Inferior parietal cortex (tissue), 1 donor: ENCODE measurements around the gene RNASE3.
A peak's percentile ranks its signal among the peaks of the same experiment; 100 is the strongest.
"Not testable (repeated sequence)": the region's sequence is repeated elsewhere in the genome, so short reads cannot be mapped to it uniquely, and the experiment has no call there.

ENCODE experiments used
- DNase-seq: peaks from one replicate; pipeline ENCODE4 v3.0.0-alpha.2; 2016; ENCODE audit errors: extremely low spot score

Gene RNASE3

DNA sequence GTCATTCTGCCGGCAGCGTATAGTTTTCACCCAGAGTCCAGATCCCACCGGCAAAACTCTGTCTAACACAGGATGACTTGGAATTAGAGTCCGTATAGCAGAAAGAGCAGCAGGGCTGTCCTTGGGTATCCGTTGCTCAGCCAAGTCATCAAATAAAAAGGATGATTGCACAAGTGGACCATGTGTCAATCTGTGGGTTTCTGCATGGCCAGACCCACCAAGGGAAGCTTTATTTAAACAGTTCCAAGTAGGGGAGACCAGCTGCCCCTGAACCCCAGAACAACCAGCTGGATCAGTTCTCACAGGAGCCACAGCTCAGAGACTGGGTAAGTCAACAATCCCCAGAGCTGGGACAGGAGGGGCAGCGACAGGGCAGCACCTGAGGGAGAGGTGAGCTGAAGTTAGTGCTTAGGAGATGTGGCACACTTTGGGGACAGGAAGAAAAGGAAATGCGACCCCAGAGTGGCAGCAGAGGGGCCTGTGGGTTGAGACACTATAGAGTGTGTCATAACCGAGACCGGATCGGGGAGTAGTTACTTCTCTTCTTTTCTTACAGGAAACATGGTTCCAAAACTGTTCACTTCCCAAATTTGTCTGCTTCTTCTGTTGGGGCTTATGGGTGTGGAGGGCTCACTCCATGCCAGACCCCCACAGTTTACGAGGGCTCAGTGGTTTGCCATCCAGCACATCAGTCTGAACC is at the start of gene RNASE3:
RNASE3 (plus strand) TSS at position 260 of the 700 bp plus-strand sequence; CDS start at position 562, 302 bp downstream.
- DNase-seq, result not testable (repeated sequence)

DNA sequence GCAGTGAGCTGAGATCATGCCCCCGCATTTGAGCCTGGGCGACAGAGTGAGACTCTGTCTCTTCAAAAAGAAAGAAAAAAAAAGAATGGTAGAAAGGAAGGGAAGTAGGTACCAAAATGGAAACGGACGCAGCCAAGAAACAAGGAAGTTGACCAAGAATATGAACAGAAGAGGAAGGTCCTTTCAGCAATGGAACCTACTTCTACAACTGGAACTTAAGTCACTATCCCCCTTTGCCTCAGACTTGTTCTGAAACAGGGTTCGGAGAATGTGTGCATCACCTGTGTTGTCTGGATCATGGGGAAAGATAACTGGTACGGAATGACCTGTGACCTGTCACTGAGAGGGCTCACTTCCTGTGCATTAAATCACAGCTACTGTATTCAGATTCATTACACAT is 44.6 kb upstream of the RNASE3 start:
- no peak for DNase-seq

DNA sequence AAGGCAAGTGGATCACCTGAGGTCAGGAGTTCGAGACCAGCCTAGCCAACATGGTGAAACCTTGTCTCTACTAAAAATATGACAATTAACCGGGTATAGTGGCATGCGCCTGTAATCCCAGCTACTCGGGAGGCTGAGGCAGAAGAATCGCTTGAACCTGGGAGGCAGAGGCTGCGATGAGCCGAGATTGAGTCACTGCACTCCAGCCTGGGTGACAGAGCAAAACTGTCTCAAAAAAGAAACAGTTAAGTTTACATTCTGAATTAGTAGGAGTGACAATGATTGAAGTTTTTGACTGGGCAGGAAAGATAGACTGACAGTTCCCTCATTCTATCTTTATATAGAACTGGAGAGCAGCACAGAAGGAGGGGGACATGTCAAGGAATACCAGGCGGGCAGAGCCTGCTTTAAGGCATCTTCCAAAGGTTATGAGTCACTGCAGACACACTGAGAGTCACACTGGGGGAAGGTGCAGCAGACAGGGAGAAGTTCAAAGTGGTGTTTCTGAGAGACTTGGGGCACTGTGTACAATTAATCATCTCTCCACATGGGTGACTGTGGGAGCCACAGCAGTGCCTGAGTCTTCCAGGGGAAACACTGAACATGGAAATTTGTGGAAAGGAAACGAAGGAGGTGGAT is 42.8 kb upstream of the RNASE3 start:
- DNase-seq, result no peak

DNA sequence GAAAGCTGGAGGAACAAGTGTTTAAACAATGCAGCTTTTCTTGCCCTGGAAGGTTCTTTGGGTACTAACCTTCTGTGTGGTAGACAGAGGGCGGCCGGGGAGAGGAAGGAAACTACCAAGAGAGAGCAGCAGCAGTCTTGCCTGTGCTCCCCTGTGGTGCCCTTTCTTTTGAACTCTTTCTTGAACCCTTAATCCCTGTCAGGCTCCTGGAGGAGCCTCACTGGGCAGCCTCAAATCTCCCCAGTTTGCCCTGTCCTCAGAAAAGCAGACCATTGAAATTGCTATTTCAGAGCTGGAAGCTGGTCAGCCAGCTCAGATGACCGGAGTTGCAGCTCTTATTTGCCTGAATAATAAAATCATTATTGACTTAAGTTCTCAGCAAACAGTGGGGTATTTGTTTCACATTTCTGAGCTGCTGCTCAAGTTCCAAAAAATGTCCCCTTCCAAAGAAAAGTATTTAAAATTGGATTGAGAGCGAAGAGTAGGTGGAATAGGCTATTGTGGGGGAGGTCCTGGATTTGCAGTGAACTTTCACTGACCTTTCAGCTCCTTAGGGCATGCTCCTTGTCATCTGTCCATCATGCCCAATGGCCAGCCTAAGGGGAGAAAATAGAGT is 42.1 kb upstream of the RNASE3 start:
- DNase-seq, result no peak

DNA sequence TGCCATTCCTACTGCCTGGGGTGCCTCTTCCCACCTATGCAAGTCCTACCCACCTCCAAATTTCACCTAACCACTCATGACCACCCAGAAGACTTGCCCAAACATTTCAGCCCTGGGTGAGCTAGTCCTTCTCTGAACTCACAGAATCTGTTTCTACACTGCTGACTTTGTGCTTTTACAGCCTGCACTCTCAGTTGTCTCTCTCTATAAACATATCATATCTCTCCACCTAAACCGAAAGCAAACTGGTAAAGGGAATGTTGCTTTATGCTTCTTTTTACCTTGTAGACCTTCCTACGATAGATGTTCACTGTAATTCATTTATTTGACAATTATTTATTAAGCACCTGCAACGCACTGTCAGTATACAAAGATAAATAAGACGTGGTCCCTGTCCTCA is 38.1 kb upstream of the RNASE3 start:
- DNase-seq, result no peak

DNA sequence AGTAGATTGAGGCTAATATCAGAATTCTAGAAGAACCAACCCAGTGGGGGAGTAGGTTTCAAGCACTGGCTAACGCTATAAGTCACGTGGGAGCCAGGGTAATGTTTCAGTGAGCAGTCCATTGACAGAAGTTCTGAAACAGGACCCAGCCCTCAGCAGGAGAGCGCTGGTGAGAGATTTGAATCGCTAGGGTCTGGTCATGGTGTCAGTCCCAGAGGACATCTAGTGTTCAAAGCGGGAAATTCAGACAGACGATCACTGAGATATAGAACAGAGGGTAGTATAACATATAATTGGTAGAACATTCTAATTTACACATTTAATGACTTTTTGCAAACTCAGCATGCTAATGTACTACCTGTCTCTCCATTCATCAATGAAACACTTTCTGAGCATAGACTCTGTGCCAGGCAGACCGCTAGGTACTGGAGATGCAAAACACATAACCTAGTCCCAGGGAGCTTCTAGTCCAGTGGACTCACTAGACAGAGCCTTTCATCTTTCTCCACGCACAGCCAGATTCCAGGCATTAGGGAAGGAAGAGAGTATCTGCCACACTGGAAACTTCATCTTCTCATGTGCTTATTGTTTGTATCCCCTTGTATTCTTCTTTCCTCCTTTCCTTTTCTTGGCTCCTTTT is 35.4 kb upstream of the RNASE3 start:
- peak; percentile 85 for DNase-seq

DNA sequence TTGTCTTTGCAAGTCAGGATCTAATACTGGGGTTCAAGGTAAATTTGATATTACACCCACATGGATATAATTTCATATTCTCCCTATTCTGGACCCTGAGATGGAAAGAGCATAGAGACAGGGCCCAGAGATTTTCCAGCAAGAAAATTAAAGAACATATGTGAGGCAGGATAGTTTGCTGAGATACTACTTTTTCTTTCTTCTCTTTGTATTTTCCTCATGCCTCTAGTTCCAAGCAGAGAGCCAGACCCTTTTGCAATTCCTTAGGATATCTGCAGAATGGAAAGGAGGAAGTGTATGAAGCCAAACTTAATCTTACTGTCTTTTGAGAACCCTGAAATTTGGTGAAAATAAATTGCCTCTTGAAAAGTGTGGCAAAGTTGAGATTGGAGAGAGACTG is 34.0 kb upstream of the RNASE3 start:
- no peak for DNase-seq

DNA sequence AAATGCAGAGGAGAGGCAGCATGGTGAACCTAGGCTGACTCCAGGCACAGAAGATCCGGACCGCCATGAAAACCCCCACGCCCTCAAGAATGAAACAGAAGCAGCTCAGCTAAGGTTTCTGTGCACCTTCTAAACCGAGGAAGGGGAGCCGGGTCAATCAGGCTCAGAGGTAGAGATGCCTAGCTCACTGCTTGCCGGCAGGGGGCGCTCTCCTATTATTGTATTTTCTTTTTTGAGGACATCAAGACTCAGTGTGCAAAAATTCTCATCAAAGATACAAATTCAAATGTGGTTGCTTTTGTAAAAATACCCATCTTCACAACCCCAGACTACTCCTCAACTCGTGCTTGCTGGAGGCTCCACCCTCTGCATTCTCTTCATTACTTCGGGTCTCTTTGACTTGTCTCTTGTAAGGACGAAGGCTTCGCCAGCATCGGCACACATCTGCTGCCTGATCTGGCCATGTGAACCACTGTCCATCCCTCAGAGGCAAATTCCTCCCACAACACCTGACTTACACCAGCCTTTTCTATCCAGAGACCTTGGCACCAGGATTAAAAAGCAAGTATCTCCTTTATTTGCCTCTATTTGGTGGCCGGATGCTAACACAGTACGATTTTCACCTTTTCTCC is 33.4 kb upstream of the RNASE3 start:
- DNase-seq, result peak; percentile 90

DNA sequence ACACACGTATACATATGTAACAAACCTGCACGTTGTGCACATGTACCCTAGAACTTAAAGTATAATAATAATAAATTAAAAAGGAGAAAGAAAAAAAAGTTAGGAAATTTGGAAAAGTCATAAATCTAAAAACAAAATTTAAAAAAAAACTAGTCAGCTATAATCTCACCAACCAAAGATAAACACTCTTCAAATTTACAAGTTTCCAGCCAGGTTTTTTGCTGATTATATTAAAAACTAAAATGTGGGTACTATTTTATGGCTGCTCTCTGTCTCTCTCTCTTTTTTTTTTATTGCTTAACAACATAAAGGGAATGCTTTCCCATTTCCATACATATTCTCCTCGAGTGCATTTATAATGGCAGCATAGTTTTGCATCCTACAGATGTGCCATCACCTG is 25.0 kb upstream of the RNASE3 start:
- DNase-seq, result no peak

DNA sequence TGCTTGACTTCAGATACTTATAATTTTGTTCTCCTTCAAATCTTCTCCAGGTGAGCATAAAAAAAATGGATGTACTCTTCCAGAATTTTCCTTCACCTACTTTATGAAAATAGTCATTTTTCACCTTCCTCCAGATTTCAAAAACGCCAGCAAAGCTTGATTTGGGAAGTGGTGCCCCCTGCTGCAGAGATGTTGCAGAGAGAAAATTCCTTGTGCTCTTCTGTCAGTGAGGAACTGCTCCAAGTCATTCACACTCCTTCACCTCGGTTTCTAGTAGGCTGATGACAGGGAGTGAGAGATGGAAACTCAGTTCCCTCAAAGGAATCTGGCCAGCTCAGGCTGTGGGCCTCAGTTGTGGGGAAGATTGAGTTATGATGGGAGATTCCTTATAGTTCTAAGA is 24.2 kb upstream of the RNASE3 start:
- DNase-seq, result peak; percentile 36

DNA sequence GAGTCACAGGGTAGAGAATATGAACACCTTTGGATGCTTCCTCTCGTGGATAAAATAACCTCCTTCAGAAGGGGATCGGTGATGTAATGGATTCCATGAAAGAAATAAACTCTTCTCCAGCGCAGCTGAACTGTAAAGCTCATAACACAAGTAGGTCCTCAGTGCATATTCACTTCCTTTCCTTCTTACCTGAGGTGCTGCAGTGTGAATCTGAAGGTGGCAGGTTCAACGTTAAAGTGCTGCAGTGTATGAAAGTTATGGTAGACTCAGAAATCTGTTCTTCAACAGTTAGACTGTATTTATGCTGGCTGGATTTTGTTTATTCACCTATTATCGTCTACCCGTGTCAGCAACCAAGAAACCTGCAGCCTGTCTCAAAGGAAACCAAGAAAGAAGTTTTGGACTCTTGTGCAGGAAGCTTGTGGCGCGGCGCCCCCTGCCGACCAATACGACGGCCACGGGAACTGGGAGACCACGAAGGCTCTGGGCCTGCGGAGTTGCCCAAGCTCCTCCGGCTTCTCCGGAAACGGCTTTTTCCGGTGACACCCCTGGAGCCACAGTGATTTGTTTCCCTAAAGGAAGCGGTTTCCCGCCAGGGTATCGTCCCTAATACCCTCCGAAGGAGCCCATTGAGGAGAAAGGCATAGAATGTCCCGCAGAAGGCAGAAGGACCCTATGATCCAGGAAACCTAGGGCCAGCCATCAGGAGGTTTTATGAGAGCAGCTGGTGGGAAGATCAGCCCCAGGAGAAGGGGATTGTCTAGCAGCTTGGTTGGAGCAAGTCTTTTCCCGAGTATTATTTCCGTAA is 17.6 kb upstream of the RNASE3 start:
- DNase-seq, result peak; percentile 79

DNA sequence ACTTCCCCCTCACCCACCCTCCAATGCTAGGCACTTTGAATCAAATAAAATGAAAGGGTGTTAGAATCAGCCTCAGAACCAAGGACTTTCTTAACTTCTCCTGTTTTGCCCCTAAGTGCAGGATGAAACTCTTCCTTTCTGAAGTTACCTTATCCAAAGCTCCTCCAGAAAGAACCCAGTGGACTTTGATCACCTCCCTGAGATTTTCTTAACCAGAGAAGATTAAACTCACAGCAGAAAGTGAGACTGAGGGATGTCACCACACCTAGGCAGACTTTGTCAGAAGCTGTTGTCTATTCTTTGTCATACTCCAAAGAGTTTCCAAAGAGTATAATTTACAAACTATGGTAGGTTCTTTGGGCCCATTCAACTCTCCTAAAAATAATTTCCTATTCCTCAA is 14.2 kb upstream of the RNASE3 start:
- DNase-seq, result no peak

DNA sequence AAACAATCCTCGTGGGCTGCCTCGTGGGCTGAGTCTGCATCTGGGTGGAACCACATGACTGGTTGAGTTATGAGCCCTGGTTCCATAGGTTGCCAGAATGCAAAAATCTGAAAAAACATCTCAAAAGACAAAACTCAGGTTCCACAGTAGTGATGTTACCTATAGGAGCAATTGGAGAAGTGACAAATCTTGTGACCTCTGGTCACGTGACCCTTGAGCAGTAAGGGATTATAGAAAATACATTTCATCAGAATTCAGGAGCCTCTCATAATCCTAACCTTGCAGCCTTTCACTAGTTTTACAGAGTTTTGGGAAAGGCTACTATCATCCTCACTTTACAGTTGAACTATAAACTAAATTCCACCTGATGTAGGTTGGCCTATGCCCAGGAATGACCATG is 12.5 kb upstream of the RNASE3 start:
- DNase-seq, result no peak

DNA sequence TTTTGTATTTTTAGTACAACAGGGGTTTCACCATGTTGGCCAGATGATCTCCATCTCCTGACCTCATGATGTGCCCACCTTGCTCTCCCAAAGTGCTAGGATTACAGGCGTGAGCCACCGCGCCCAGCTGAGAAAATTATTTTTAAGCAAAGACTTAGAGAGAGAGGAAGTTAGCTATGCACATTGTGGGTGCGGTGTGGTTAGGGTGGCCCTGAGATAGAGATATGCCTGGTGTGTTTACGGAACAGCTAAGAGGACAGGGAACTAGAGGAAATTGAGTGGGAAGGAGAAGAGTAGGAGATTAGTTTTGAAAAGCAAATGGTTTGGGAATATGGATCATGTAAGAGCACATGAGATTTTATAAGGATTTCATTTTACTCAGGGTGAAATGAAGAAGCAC is 10.0 kb upstream of the RNASE3 start:
- DNase-seq, result not testable (repeated sequence)

DNA sequence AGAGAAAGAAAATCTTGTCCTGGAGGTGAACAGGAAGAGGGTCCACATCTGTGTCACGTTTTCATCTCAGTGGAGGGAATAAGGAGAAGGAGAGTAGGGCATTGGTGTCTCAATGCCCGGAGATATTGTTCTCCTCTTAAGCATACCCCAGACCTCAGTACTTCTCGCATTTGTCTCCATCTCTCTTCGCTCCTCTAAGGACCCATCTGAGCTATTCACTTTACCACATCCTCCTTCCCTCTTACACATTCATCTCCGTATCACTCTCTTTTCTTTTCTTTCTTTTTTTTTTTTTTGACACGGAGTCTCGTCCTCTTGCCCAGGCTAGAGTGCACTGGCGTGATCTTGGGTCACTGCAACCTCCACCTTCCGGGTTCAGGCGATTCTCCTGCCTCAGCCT is 8.4 kb upstream of the RNASE3 start:
- DNase-seq, result not testable (repeated sequence)

DNA sequence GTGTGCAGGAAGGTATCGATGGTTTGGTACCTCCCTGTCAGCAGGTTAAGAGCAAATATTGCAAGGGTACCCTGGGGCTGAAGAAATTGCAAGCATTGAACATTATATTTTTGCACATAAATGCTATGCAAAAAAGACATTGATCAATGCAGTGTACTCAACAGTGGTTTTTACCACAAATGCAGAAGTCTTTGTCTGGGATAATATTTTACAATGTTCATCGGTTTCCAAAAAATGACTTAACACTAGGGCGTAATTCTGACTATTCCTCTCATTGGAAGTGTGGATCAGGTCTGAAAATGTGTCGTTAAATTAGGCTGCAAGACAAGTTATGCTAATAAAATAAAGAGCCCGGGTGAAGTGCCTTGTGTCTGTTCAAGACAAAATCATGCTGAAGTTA is 2.8 kb upstream of the RNASE3 start:
- not testable (repeated sequence) for DNase-seq

DNA sequence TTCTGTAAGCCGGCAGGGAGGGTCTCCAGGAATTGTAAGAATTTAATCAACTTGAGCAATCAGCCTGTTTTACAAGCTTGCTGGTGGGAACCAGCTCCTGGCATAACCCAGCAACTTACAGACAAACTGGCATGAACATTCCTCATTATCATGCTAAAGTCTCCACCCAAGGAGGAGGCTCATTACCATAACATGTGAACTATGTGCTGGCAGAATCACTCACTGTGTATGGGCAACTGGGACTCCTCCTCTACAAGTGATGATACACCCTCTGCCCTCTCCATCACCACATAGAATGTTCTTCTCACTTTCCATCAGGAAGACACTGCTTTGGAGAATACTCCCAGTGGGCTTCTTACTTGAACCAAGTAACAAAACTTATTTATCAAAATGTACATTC is 4.1 kb downstream of the RNASE3 start:
- not testable (repeated sequence) for DNase-seq

DNA sequence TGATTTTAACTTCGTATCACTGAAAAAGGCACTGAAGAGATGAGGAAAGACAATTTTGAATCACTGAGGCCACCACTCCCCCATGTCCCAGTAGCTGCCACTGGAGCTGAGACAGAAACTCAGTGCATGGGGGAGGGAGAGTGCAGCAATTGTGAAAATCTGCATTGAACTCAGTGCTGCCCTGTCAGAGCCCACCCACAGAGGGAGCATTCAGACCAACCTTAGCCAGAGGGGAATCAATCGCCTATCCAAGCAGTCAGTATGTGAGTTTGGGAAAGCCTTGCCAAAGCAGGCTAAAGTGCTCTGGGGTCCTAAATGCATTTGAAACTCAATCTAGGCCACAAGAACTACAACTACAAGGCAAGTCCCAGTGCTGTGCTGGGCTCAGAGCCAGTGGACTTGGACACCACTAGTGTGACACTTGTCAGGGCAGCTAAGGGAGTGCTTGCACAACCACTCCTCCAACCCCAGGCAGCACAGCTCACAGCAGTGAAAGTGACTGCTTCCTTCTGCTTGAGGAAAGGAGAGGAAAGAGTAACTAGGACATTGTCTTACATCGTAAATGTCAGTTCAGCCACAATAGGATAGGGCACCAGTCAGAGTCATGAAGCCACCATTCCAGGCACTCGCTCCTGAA is 13.3 kb downstream of the RNASE3 start:
- DNase-seq, result no peak

DNA sequence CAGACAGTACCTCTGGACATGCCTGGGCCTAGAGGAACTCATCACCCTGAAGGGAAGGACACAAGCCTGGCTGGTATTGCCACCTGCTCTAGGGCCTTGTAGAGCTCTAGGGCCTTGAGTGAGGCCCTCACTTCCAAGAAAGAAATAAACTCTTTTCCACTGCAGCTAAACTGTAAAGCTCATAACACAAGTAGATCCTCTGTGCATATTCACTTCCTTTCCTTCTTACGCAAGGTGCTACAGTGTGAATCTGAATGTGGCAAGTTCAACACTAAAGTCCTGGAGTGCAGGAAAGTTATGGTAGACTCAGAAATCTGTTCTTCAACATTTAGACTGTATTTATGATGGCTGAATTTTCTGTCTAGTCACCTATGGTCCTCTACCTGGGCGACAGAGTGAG is 14.5 kb downstream of the RNASE3 start:
- DNase-seq, result no peak

DNA sequence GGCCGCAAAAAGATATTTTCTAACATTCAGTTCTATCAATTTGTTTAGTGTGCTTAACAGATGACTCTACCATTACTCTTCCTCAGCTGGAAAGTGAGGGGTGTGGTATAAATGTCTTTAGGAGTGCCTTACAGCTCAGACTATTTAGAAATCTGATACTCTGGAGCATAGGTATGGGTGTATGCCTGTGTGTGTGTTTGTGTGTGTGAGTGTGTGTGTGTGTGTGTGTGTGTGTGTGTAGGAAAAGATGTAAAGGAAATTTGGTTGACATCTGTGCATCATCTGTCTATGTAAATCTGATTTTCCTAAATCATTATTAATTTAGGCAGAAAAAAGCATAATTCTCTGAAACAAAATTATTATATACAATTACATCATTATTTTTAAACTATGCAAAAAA is 16.0 kb downstream of the RNASE3 start:
- DNase-seq, result no peak

DNA sequence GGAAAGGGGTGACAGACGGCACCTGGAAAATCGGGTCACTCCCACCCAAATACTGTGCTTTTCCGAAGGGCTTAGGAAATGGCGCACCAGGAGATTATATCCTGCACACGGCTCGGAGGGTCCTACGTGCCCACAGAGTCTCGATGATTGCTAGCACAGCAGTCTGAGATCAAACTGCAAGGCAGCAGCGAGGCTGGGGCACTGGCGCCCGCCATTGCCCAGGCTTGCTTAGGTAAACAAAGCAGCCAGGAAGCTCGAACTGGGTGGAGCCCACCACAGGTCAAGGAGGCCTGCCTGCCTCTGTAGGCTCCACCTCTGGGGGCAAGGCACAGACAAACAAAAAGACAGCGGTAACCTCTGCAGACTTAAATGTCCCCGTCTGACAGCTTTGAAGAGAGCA is 19.6 kb downstream of the RNASE3 start:
- not testable (repeated sequence) for DNase-seq
